Middle frontal gyrus (tissue), 1 donor: Measurements from ENCODE around the gene TMED8.
"Not testable (repeated sequence)": the region's sequence is repeated elsewhere in the genome, so short reads cannot be mapped to it uniquely, and the experiment has no call there.

Experiments used
- DNase-seq: peaks from one replicate; pipeline ENCODE4 v3.0.0-alpha.2; 2015; ENCODE audit warnings: low spot score; ENCODE audit errors: extremely low spot score

TMED8 gene

GRCh38 chr14:77323571-77323970, 53.3 kb downstream of the TMED8 start:
- DNase-seq, result no peak

GRCh38 chr14:77322951-77323350, 53.9 kb downstream of the TMED8 start:
- no peak for DNase-seq

- DNase-seq, result no peak
These were observed 54.5 kb downstream of the TMED8 start for GRCh38 chr14:77322250-77322902.

GRCh38 chr14:77320238-77320935, 56.5 kb downstream of the TMED8 start, which contains the start of gene POMT2:
POMT2 (minus strand) TSS chr14:77320883; CDS start chr14:77320681, 202 bp downstream.
- DNase-seq, result peak; percentile 85

- DNase-seq, result no peak
These were observed 57.5 kb downstream of the TMED8 start for GRCh38 chr14:77319422-77319821.

- DNase-seq, result not testable (repeated sequence)
These were observed 58.1 kb downstream of the TMED8 start for GRCh38 chr14:77318756-77319155.

- DNase-seq, result no peak
These were observed 58.8 kb downstream of the TMED8 start for GRCh38 chr14:77318006-77318553.

GRCh38 chr14:77316872-77317301, 60.0 kb downstream of the TMED8 start:
- no peak for DNase-seq

- no peak for DNase-seq
These were observed 60.7 kb downstream of the TMED8 start for GRCh38 chr14:77316195-77316505.

GRCh38 chr14:77314539-77315457, 62.1 kb downstream of the TMED8 start:
- no peak for DNase-seq

- DNase-seq, result no peak
These were observed 62.9 kb downstream of the TMED8 start for GRCh38 chr14:77314043-77314442.

- no peak for DNase-seq
These were observed 63.5 kb downstream of the TMED8 start for GRCh38 chr14:77313371-77313770.

GRCh38 chr14:77311217-77311616, 65.7 kb downstream of the TMED8 start:
- no peak for DNase-seq

GRCh38 chr14:77310026-77310425, 66.9 kb downstream of the TMED8 start:
- DNase-seq, result no peak

- DNase-seq, result no peak
These were observed 67.8 kb downstream of the TMED8 start for GRCh38 chr14:77309131-77309530.

GRCh38 chr14:77306851-77307496, 69.9 kb downstream of the TMED8 start:
- DNase-seq, result no peak

- DNase-seq, result peak; percentile 61
These were observed 70.5 kb downstream of the TMED8 start for GRCh38 chr14:77306416-77306815.

GRCh38 chr14:77305696-77306095, 71.2 kb downstream of the TMED8 start:
- DNase-seq, result peak; percentile 66

GRCh38 chr14:77303417-77304156, 73.3 kb downstream of the TMED8 start:
- no peak for DNase-seq

- DNase-seq, result no peak
These were observed 74.0 kb downstream of the TMED8 start for GRCh38 chr14:77302926-77303325.
